Lower leg skin (tissue), 3 donors: ENCODE results near the gene NOS3.

Experiments
- POLR2A ChIP-seq, 2 donors: fragments of 450-650 bp; IDR thresholded peaks; one replicate each; pipeline ENCODE4 v1.6.1; 2016 to 2017; ENCODE audit warnings: antibody characterized with exemption in 2 of 2, mild to moderate bottlenecking in 1 of 2, moderate library complexity in 1 of 2
- TF ChIP-seq, protein P1 (sequence below), 3 donors: fragments of 450-650 bp; IDR thresholded peaks; one replicate each; pipeline ENCODE4 v1.5.1; 2016; ENCODE audit warnings: antibody characterized with exemption in 3 of 3, mild to moderate bottlenecking in 3 of 3, moderate library complexity in 2 of 3

DNA sequence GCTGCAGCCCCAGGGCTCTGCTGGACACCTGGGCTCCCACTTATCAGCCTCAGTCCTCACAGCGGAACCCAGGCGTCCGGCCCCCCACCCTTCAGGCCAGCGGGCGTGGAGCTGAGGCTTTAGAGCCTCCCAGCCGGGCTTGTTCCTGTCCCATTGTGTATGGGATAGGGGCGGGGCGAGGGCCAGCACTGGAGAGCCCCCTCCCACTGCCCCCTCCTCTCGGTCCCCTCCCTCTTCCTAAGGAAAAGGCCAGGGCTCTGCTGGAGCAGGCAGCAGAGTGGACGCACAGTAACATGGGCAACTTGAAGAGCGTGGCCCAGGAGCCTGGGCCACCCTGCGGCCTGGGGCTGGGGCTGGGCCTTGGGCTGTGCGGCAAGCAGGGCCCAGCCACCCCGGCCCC is 2.7 kb downstream of the NOS3 start:
- TF ChIP-seq, protein P1, sequence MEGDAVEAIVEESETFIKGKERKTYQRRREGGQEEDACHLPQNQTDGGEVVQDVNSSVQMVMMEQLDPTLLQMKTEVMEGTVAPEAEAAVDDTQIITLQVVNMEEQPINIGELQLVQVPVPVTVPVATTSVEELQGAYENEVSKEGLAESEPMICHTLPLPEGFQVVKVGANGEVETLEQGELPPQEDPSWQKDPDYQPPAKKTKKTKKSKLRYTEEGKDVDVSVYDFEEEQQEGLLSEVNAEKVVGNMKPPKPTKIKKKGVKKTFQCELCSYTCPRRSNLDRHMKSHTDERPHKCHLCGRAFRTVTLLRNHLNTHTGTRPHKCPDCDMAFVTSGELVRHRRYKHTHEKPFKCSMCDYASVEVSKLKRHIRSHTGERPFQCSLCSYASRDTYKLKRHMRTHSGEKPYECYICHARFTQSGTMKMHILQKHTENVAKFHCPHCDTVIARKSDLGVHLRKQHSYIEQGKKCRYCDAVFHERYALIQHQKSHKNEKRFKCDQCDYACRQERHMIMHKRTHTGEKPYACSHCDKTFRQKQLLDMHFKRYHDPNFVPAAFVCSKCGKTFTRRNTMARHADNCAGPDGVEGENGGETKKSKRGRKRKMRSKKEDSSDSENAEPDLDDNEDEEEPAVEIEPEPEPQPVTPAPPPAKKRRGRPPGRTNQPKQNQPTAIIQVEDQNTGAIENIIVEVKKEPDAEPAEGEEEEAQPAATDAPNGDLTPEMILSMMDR (IDR thresholded peaks at IDR 0.05), result no peak
- TF ChIP-seq POLR2A (IDR thresholded peaks at IDR 0.05), result no peak
